HG03378 (cell line): Measurements from ENCODE around the gene MAPK13.
"Not testable (repeated sequence)": the region's sequence is repeated elsewhere in the genome, so short reads cannot be mapped to it uniquely, and the experiment has no call there.

ENCODE experiments used
- ATAC-seq: cut with Tn5 transposase; IDR thresholded peaks from one replicate; pipeline ENCODE4 v1.9.1; 2021; ENCODE audit warnings: mild to moderate bottlenecking, moderate library complexity; ENCODE audit not compliant: unreplicated experiment

MAPK13 gene

DNA sequence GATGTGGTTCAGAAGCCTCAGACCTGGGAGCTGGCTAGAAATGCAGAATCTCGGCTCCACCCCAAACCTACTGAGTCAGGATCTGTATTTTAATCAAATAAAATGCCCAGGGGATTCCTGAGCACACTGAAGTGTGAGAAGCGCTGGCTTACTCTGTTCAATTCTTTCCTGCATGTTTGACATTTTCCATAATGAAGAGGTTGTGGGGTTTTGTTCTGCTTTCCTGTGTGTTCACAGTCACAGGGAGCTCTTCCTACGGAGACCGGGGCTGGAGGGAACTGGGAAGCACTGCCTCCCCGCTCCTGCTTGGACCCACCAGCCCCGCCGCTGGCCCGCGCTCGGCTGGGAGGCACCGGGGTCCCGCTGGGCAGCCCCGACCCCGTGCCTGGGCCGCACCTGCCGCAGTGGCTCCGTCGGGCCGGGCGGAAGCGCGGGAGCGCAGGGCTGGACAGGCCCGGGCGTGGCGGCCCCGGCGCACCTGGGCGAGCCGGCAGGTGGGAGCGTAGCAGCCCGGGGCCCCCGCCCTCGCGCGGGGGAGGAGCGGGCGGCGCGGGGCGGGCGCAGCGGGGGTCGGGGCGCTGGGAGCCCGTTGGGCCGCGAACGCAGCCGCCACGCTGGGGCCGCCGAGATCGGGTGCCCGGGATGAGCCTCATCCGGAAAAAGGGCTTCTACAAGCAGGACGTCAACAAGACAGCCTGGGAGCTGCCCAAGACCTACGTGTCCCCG lies at the start of gene MAPK13:
Gene MAPK13, plus strand, starts transcription at position 573 of the 726 bp plus-strand sequence. Its CDS starts 70 bp downstream, at position 643.
- no peak for ATAC-seq

DNA sequence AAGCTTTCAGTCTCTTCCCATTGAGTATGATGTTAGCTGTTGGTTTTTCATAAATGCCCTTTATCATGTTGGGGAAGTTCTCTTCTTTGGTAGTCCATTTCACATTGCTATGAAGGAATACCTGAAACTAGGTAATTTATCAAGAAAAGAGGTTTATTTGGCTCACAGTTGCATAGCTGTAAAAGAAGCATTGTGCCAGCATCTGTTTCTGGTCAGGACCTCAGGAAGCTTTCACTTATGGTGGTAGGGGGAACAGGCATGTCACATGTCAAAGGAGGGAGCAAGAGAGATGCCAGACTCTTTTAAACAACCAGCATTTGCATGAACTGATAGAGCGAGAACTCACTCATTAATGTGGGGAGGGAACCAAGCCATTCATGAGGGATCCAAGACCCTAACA lies 48.0 kb upstream of the MAPK13 start:
- no peak for ATAC-seq

DNA sequence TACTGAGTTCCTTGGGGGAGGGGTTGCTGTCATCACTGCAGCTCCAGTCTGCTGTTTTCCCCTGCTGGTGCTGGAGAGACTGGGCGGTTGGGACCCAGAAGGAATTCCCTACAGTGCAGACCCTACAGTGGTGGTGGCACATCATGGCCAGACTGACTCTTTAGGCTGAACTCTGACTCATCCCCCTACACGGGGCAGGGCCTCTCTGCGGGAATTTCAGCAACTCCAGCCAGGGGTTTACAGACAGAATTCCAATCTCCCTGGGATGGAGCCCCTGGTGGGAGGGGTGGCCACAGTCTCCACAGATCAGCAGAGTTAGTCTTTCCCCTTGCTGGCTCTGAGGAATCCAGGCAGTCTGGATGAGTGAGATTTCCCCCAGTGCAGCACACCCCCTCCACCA lies 46.9 kb upstream of the MAPK13 start:
- no peak for ATAC-seq

DNA sequence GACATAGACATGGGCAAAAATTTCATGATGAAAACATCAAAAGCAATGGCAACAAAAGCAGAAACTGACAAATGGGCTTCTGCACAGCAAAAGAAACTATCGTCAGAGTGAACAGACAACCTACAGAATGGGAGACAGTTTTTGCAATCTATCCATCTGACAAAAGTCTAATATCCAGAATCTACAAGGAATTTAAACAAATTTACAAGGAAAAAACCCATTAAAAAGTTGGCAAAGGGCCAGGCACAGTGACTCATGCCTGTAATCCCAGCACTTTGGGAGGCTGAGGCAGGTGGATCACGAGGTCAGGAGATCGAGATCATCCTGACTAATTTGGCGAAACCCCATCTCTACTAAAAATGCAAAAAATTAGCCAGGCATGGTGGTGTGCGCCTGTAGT lies 42.1 kb upstream of the MAPK13 start:
- ATAC-seq: not testable (repeated sequence)

DNA sequence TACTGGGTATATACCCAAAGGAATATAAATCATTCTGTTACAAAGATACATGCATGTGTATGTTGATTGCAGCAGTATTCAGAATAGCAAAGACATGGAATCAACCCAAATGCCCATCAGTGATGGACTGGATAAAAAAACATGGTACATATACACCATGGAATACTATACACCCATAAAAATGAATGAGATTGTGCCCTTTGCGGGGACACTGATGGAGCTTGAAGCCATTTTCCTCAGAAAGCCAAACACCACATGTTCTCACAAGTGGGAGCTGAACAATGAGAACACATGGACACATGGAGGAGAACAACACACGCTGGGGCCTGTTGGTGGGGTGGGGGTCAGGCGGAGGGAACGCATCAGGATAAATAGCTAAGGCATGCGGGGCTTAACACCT lies 41.3 kb upstream of the MAPK13 start:
- no peak for ATAC-seq

DNA sequence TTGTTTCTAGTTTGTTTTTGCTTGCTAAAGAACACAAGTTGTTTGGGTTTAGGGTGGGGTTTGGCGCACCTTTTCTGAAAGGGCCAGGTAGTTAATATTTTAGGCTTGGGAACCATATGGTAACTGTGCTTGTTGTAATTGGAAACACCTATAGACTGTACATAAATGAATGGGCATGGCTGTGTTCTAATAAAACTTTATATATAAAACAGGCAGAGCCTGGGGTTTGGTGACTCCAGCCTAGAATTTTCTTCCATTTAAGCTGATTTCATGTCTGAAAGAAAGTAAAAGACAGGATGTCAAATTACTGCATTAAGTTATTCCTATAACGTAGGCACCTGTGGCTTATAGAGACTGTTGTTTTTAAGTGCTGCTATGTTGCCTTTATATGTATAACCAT lies 36.1 kb upstream of the MAPK13 start:
- no peak for ATAC-seq

DNA sequence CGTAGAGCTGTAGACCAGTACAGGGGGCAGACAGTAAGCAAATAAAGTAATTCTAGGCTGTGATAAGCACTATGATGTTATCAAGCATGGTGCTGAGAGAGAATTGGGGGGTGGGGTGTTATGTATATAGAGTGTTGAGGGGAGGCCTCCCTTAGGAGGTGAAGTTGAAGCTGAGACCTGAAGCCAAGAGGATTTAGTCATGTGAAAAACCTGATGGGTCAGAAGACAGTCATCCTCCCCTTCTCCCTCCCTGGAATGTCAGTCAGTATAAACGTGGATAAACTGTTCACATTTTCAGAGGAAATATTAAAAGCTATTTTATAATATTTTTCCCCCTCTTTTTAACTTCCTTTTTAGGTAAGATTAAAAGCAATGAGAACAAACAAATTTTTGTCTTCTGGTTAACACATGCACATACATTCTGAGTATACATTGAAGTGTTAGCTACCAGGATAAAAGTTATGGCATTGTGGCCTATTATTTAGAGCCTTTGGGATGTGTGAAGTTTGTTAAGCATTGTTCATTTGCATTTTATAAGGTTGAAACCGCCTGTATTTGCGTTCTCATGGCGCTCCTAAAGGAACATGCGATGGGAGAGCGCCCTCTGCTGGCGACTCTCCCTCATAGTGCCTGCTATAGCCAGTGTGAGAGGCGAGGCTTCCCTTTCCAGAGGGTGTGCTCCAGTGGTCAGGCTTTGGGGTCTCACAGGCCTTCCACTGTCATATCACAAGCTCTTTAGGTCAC lies 35.4 kb upstream of the MAPK13 start:
- ATAC-seq: no peak

DNA sequence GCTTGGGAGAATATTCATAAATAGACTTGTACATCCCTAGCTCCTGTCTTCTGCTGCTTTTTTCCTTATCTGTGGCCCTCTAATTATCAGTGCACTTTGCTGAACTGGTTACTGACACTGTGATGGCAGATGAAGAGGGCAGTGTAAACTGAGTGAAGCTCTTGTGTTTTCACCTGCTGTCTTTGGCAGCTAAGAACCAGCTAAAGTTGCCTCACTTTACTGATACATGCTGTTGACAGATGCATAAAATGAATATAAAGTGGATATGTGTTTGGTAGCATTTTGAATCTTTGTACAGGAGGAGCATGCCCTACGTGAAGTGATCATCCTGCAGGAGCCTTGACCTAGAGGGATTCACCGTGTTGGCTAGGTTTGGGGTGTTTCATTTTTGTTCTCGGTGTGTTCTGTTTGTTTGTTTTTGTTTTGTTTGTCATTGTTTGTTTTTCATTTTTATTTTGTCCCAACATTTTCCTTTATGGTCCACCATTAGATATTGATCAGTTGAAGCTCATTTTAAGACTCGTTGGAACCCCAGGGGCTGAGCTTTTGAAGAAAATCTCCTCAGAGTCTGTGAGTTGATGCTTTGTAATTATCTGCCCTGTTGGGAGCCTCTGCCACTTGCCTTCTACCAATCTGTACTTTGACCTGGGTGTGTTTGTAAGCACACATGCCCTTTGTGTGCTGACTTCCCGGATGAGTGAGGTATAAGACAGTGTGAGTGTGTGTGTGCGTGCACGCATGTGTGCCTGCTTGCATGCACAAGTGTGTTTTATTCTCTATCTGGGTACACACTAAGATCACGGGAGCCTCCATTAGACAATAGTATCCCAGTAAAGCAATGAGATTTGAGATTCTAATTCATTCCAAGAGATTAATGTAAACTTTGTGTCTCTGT lies 34.6 kb upstream of the MAPK13 start:
- no peak for ATAC-seq

DNA sequence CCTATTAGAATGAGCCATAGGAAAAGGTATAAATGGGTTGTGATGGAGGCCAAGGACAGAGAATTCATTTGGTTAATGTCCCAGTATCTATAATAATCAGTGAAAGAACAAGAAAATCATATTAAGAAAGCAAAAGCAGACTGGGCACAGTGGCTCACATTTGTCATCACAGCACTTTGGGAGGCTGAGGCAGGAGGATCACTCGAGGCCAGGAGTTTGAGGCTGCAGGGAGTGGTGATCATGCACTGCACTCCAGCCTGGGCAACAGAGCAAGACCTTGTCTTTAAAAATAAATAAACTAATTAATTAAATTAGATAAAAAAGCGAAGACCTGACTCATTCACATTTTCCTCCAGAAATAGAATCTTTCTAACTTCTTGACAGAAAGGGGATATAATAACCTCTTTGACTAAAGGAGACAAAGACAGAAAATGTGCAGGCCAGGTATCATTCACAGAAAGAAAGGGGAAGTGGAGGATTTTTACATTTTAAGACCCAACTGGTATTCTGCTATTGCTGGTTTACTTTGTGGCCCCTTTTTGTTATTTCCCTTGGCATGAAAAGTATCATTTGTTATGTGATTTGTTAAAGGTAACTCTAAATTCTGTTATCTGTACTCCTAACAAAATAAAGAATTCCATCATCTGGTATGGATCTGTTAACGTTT lies 31.9 kb upstream of the MAPK13 start:
- ATAC-seq: no peak

DNA sequence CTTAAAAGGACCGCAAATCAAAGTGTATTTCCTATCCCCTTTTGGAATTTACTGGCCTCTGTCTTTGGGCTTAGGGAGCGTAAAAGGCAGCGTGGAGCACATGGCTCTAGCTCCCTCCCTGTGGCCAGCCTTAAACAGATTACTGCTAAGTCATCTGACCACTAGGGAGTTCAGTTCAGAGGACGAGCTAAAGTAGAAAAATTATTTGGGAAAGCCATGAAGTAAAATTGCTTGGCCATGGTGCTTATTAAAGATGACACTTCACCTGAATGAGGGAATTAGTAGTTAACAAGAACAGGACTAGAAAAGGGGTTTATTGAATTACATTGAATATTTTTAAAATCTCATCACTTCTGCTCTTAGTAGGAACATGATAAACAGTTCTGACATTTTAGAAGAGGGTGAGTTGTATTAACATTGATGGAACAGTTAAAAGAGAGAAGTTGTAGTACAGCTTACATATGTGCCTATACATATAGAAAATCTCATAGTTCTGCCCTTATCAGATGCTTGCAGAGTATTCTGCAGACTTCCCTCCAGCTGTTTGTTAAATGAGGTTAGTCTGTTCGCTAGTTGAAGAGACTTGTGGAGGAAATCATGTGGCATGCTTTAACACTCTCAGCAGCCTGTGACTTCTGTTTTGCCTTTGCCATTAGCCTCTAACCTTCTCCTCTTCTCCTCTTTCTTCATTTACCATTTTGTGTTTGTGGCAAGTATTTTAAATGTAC lies 31.2 kb upstream of the MAPK13 start:
- ATAC-seq: no peak

DNA sequence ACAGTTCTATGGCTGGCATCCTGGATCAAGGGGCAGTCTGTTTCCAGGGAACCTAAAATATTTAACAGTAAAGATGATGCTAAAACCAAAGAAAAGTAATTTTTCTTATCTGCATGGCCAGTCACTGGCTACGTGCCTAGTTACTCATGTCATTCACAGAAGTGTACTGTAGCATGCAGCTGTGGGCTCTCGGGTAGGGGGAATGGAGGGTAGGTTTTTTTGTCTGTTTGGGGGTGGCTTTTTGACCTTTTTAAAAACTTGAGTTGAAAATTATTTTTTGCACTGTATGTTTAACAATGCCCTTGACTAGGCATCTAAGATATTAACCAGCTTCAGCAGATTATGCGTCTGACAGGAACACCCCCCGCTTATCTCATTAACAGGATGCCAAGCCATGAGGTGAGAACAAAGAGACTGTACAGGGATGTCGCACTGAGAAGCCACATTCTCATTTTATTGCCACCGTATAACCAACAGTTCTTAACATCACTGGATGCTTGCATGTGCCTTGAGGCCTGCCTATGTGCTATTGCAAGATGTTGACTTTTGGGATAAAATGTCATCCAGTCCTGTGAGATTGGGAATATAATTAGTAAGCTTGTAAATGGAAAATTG lies 30.3 kb upstream of the MAPK13 start:
- ATAC-seq: no peak

DNA sequence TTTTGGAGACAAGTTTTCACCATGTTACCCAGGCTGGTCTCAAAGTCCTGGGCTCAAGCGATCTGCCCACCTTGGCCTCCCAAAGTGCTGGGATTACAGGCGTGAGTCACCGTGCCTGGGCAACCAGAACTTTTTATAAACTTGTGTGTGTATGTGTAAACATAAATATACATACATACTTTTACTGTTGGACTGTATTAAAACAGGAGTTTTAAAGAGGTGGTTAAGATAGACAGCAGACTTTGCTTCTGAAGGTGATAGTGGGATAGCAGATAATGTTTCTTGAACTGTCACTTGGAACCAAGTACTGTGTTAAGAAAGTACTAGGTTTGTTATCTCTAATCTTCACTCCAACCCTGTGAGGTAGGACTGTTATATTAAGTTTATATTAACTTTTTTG lies 28.6 kb upstream of the MAPK13 start:
- no peak for ATAC-seq

DNA sequence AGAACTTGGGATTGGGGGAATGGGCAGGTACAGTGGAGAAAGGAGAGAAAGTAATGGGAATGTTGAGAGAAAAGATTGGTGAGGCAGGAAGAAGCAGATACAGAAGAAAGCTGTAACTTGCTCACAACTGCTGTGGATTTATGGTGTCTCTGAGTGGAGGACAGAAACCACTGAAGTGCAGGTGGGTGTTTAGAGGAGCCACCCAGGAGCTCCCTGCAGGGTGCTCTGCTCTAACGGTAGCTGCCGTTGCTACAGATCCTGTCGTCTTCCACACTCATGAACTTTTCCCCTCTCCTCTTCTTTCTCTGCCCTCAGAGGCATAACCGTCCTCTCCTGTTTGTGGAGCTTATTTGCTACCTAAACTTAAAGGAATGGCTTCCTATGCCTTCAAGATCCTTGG lies 27.5 kb upstream of the MAPK13 start:
- no peak for ATAC-seq

DNA sequence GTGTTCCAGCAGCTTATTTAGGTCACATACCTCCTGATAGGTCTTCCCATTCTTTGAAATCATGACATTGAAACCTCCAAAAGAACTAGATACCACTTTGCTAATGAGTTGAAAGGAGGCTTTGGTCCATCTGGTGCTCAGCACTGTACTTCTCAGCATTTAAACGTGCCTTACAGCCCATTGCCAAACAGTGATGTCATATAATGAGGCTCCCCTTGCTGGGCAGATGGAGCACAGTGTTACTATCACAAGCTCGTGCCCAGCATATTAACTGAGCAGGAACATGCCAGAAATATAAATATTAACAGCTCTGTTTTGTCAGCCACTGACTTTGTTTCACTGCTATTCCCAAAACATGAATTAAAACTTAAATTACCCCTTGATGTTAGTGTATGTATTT lies 25.5 kb upstream of the MAPK13 start:
- no peak for ATAC-seq

DNA sequence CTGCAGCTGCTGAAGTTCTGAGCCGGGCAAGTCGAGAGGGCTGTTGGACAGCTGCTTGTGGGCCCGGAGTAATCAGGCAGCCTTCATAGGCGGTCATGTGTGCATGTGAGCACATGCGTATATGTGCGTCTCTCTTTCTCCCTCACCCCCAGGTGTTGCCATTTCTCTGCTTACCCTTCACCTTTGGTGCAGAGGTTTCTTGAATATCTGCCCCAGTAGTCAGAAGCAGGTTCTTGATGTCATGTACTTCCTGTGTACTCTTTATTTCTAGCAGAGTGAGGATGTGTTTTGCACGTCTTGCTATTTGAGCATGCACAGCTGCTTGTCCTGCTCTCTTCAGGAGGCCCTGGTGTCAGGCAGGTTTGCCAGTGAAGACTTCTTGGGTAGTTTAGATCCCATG lies 21.2 kb upstream of the MAPK13 start:
- no peak for ATAC-seq

DNA sequence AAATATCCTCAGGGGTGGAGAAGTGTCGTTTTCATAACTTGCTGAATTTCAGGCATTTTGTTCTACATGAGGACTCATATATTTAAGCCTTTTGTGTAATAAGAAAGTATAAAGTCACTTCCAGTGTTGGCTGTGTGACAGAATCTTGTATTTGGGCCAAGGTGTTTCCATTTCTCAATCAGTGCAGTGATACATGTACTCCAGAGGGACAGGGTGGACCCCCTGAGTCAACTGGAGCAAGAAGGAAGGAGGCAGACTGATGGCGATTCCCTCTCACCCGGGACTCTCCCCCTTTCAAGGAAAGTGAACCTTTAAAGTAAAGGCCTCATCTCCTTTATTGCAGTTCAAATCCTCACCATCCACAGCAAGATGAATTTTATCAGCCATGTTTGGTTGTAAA lies 20.3 kb upstream of the MAPK13 start:
- ATAC-seq: no peak

DNA sequence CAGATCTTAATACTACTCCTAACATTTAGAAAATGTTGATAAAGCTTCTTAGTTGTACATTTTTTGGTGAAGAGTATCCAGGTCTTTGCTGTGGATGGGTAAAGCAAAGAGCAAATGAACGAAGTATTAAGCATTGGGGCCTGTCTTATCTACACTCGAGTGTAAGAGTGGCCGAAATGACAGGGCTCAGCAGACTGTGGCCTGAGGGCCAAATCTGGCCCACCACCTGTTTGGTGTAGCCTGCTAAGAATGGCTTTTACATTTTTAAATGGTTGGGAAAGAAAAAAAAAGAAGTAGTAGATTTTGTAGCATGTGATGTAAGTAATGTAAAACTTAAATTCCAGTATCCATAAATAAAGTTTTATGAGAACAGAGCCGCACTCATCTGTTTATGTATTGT lies 19.4 kb upstream of the MAPK13 start:
- ATAC-seq: no peak

DNA sequence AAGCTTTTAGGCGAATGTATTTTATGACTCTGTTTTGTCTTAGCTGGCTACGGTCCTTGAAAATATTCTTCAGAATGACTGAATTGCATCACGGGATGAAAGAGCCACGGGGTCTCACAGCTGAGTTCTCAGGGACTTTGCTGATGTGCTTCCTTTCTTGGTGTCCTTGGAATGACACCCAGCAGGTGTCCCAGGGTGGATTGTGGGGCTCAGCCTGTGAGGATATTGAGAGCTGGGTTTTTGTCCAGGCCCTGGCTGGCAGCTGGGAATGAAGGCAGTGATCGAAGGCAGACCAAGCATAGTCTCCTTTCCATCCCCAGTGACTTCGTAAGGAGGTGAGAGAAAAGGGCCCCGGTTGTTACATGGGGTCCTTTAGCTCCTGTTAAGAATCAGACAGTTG lies 18.8 kb upstream of the MAPK13 start:
- no peak for ATAC-seq

DNA sequence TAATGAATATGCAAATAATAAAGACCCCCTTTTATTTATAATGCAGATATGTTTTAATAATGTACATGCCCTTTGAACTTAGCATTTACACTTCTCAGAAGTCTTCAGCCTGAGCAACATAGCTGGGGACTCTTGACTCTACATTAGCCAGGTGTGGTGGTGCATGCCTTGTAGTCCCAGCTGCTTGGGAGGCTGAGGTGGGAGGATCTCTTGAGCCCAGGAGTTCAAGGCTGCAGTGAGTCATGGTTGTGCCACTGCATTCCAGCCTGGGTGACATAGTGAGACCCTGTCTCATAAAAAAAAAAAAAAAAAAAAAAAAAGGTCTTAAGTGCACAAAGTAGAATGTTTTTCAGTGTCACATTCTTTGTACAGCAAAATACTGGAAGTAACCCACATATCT lies 17.3 kb upstream of the MAPK13 start:
- no peak for ATAC-seq

DNA sequence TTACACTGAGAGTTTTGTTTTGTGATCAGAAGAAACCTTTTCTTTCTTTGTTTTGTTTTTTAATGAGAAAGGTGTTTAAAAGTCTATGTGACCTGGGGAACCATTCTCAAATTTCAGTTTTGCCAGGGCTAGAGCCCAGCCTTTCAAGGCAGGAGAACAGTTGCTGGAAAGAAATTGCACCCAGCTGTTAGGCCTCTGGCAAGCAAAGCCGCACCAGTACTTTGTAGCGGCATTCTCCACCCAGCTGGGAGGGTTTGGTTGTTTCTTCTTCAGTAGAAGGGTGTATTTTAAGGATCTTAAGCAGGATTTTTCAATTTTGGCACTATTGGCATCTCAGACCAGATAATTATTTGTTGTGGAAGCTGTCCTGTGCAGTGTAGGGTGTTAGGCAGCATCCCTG lies 16.6 kb upstream of the MAPK13 start:
- ATAC-seq: no peak
